ENCODE measurements around the gene HID1.

Gene HID1

GRCh38 chr17:74951680-74952421 is 20.7 kb downstream of the HID1 start:
- Mint-ChIP-seq H3K27me3 (no peaks in the 10 kb centered on the region), H3K36me3 (ENCODE audit: low read depth) (no peaks in the 10 kb centered on the region)

GRCh38 chr17:74951065-74951464 is 21.5 kb downstream of the HID1 start:
- no peak overlapping the region for H3K4me3 Mint-ChIP-seq
- no peak overlapping the region for H3K27ac Mint-ChIP-seq
- no peaks in the 10 kb centered on the region for H3K9me3 Mint-ChIP-seq
- no peaks in the 10 kb centered on the region for H3K27me3 Mint-ChIP-seq
- no peaks in the 10 kb centered on the region for H3K36me3 Mint-ChIP-seq (ENCODE audit: low read depth)
- no peaks in the 10 kb centered on the region for H3K4me1 Mint-ChIP-seq (ENCODE audit: low read depth)

More at GRCh38 chr17:74951680-74952421, 20.7 kb downstream of the HID1 start:
- H3K4me3 Mint-ChIP-seq: no peak overlapping the region
- no peak overlapping the region for H3K27ac Mint-ChIP-seq
- H3K4me1 Mint-ChIP-seq (ENCODE audit: low read depth): no peaks in the 10 kb centered on the region
- no peaks in the 10 kb centered on the region for H3K9me3 Mint-ChIP-seq

GRCh38 chr17:74950207-74950606 is 22.4 kb downstream of the HID1 start:
- Mint-ChIP-seq H3K27me3 (peaks cover 2% of the 10 kb centered on the region), H3K9me3 (no peaks in the 10 kb centered on the region)

GRCh38 chr17:74949455-74950115 is 23.0 kb downstream of the HID1 start:
- no peaks in the 10 kb centered on the region for H3K4me1 Mint-ChIP-seq (ENCODE audit: low read depth)
- no peak overlapping the region for H3K4me3 Mint-ChIP-seq
- H3K27ac Mint-ChIP-seq: no peak overlapping the region
- peaks cover 5% of the 10 kb centered on the region for H3K27me3 Mint-ChIP-seq
- H3K9me3 Mint-ChIP-seq: no peaks in the 10 kb centered on the region
- no peaks in the 10 kb centered on the region for H3K36me3 Mint-ChIP-seq (ENCODE audit: low read depth)

More at GRCh38 chr17:74950207-74950606, 22.4 kb downstream of the HID1 start:
- Mint-ChIP-seq H3K36me3 (ENCODE audit: low read depth) (no peaks in the 10 kb centered on the region), H3K4me1 (ENCODE audit: low read depth) (no peaks in the 10 kb centered on the region), H3K27ac (no peak overlapping the region), H3K4me3 (no peak overlapping the region)

- no peak overlapping the region for H3K27ac Mint-ChIP-seq
- no peaks in the 10 kb centered on the region for H3K36me3 Mint-ChIP-seq (ENCODE audit: low read depth)
- H3K4me3 Mint-ChIP-seq: no peak overlapping the region
- no peaks in the 10 kb centered on the region for H3K9me3 Mint-ChIP-seq
- peaks cover 5% of the 10 kb centered on the region for H3K27me3 Mint-ChIP-seq
- no peaks in the 10 kb centered on the region for H3K4me1 Mint-ChIP-seq (ENCODE audit: low read depth)
These were observed 25.4 kb downstream of the HID1 start for GRCh38 chr17:74947041-74947754.

- Mint-ChIP-seq H3K27ac (no peak overlapping the region), H3K9me3 (no peaks in the 10 kb centered on the region), H3K4me3 (no peak overlapping the region), H3K36me3 (ENCODE audit: low read depth) (no peaks in the 10 kb centered on the region), H3K27me3 (peaks cover 9% of the 10 kb centered on the region), H3K4me1 (ENCODE audit: low read depth) (no peaks in the 10 kb centered on the region)
These were observed 25.9 kb downstream of the HID1 start for GRCh38 chr17:74946641-74947040.

- H3K36me3 Mint-ChIP-seq (ENCODE audit: low read depth): no peaks in the 10 kb centered on the region
- H3K27me3 Mint-ChIP-seq: peaks cover 14% of the 10 kb centered on the region
- no peaks in the 10 kb centered on the region for H3K9me3 Mint-ChIP-seq
- no peak overlapping the region for H3K27ac Mint-ChIP-seq
- H3K4me3 Mint-ChIP-seq: no peak overlapping the region
- H3K4me1 Mint-ChIP-seq (ENCODE audit: low read depth): no peaks in the 10 kb centered on the region
These were observed 27.0 kb downstream of the HID1 start for GRCh38 chr17:74945543-74945942.

GRCh38 chr17:74943808-74944522 is 28.6 kb downstream of the HID1 start:
- no peak overlapping the region for H3K4me3 Mint-ChIP-seq
- H3K27me3 Mint-ChIP-seq: peaks cover 22% of the 10 kb centered on the region
- no peaks in the 10 kb centered on the region for H3K36me3 Mint-ChIP-seq (ENCODE audit: low read depth)
- no peak overlapping the region for H3K27ac Mint-ChIP-seq
- no peaks in the 10 kb centered on the region for H3K4me1 Mint-ChIP-seq (ENCODE audit: low read depth)
- H3K9me3 Mint-ChIP-seq: no peaks in the 10 kb centered on the region

- Mint-ChIP-seq H3K9me3 (no peaks in the 10 kb centered on the region), H3K4me3 (no peak overlapping the region), H3K27ac (no peak overlapping the region), H3K4me1 (ENCODE audit: low read depth) (no peaks in the 10 kb centered on the region), H3K36me3 (ENCODE audit: low read depth) (no peaks in the 10 kb centered on the region), H3K27me3 (peaks cover 48% of the 10 kb centered on the region)
These were observed 31.3 kb downstream of the HID1 start for GRCh38 chr17:74941128-74941725.

GRCh38 chr17:74939534-74939933 is 33.0 kb downstream of the HID1 start:
- no peak overlapping the region for H3K27ac Mint-ChIP-seq
- H3K27me3 Mint-ChIP-seq: peaks cover 52% of the 10 kb centered on the region
- no peaks in the 10 kb centered on the region for H3K4me1 Mint-ChIP-seq (ENCODE audit: low read depth)
- no peaks in the 10 kb centered on the region for H3K9me3 Mint-ChIP-seq
- no peaks in the 10 kb centered on the region for H3K36me3 Mint-ChIP-seq (ENCODE audit: low read depth)
- H3K4me3 Mint-ChIP-seq: no peak overlapping the region

GRCh38 chr17:74938194-74938950 is 34.2 kb downstream of the HID1 start:
- Mint-ChIP-seq H3K27ac (no peak overlapping the region), H3K36me3 (ENCODE audit: low read depth) (no peaks in the 10 kb centered on the region), H3K27me3 (peaks cover 57% of the 10 kb centered on the region), H3K4me1 (ENCODE audit: low read depth) (no peaks in the 10 kb centered on the region), H3K9me3 (no peaks in the 10 kb centered on the region), H3K4me3 (no peak overlapping the region)

- Mint-ChIP-seq H3K36me3 (ENCODE audit: low read depth) (no peaks in the 10 kb centered on the region), H3K27me3 (peaks cover 66% of the 10 kb centered on the region), H3K27ac (no peak overlapping the region), H3K4me1 (ENCODE audit: low read depth) (no peaks in the 10 kb centered on the region), H3K9me3 (no peaks in the 10 kb centered on the region), H3K4me3 (no peak overlapping the region)
These were observed 35.2 kb downstream of the HID1 start for GRCh38 chr17:74937064-74938051.

- no peaks in the 10 kb centered on the region for H3K9me3 Mint-ChIP-seq
- peaks cover 66% of the 10 kb centered on the region for H3K27me3 Mint-ChIP-seq
- H3K36me3 Mint-ChIP-seq (ENCODE audit: low read depth): no peaks in the 10 kb centered on the region
- no peak overlapping the region for H3K27ac Mint-ChIP-seq
- H3K4me1 Mint-ChIP-seq (ENCODE audit: low read depth): no peaks in the 10 kb centered on the region
- H3K4me3 Mint-ChIP-seq: no peak overlapping the region
These were observed 36.1 kb downstream of the HID1 start for GRCh38 chr17:74936470-74936799.

Data from stimulated activated naive CD8-positive, alpha-beta T cell treated with anti-CD3 and anti-CD28 coated beads, Interleukin-15, Interleukin-2, amounts not matched to agents 100 ng/mL and 50 ng/mL, for 24 hours (primary cell).